Activated T-helper 1 cell treated with anti-CD3 and anti-CD28 coated beads, Interleukin-2, amount 50 U/mL, for 16 hours (primary cell): ENCODE results near the gene RPS8.
"Not testable (repeated sequence)": the region's sequence is repeated elsewhere in the genome, so short reads cannot be mapped to it uniquely, and the experiment has no call there.

ENCODE experiments used
- DNase-seq, 2 donors: peaks; one replicate each; pipeline ENCODE4 v3.0.0-alpha.2; 2020; ENCODE audit warnings: low read depth in 1 of 2, low spot score in 1 of 2

RPS8 gene

DNA sequence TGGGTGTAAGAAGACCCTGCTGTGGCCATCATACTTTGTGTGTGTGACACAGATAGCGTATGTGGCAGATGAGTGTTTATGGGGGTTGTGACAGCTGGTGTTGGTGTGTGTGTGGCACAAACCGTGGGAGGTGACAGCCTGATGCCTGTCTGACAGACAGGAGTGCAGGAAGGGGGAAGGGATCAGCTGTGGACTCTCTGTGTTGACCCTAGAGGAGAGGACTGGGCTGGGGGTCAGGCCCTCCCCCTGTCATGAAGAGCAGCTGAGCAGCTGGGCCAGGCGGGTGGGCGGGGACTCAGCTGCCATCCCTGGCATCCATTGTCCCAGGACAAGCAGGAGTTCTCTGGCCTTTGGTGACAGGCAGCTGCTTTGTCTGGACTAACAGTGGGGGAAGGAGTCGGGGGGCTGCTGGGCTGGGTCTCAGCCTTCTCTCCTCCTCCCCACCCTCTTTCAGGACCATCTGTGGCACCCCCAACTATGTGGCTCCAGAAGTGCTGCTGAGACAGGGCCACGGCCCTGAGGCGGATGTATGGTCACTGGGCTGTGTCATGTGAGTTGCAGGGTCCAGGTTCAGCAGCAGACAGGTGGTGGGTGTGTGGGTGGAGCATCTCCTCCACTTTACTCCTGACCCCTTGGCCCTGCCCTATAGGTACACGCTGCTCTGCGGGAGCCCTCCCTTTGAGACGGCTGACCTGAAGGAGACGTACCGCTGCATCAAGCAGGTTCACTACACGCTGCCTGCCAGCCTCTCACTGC is 27.1 kb downstream of the RPS8 start:
- DNase-seq: no peak

DNA sequence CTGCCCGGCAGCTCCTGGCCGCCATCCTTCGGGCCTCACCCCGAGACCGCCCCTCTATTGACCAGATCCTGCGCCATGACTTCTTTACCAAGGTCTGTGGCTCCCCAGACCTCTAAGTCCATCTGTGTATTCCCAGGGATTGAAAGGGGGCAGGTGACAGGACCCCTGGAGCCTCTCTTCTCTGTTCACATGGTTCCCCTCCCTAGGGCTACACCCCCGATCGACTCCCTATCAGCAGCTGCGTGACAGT is 27.6 kb downstream of the RPS8 start:
- DNase-seq: no peak

DNA sequence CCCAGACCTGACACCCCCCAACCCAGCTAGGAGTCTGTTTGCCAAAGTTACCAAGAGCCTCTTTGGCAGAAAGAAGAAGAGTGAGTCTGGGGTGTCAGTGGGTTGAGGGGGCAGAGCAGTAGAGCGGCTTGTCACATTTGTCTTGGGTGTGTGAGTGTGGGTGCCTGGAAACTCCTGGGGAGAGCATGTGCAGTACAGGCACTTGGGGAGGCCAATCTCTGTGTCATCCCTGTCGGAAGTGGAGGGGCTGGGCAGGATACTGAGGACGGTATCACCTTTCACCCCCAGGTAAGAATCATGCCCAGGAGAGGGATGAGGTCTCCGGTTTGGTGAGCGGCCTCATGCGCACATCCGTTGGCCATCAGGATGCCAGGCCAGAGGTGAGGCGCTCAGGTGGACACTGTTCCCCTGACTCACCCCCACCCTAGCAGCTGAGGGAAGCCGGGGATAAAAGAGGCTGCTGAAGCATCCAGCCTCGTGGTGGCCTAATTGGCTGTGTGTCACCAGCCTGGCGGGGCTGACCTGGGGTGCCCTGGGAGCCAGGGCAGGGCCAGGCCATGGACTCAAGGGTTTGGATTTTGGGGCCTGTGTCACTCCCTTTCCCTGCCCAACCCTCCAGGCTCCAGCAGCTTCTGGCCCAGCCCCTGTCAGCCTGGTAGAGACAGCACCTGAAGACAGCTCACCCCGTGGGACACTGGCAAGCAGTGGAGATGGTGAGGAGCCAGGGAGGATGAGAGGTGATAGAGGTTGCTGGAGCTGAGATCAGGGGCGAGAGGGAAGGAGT is 28.2 kb downstream of the RPS8 start:
- DNase-seq: no peak

DNA sequence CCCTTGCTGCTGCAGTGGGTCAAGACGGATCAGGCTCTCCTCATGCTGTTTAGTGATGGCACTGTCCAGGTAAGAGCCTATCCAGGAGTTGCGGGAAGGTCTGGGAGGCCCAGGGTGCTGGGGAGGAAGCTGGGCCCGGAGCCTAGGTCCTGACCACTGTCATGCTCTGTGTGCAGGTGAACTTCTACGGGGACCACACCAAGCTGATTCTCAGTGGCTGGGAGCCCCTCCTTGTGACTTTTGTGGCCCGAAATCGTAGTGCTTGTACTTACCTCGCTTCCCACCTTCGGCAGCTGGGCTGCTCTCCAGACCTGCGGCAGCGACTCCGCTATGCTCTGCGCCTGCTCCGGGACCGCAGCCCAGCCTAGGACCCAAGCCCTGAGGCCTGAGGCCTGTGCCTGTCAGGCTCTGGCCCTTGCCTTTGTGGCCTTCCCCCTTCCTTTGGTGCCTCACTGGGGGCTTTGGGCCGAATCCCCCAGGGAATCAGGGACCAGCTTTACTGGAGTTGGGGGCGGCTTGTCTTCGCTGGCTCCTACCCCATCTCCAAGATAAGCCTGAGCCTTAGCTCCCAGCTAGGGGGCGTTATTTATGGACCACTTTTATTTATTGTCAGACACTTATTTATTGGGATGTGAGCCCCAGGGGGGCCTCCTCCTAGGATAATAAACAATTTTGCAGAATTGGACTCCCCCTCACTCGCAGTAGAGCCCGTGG is 30.1 kb downstream of the RPS8 start:
- no peak for DNase-seq

DNA sequence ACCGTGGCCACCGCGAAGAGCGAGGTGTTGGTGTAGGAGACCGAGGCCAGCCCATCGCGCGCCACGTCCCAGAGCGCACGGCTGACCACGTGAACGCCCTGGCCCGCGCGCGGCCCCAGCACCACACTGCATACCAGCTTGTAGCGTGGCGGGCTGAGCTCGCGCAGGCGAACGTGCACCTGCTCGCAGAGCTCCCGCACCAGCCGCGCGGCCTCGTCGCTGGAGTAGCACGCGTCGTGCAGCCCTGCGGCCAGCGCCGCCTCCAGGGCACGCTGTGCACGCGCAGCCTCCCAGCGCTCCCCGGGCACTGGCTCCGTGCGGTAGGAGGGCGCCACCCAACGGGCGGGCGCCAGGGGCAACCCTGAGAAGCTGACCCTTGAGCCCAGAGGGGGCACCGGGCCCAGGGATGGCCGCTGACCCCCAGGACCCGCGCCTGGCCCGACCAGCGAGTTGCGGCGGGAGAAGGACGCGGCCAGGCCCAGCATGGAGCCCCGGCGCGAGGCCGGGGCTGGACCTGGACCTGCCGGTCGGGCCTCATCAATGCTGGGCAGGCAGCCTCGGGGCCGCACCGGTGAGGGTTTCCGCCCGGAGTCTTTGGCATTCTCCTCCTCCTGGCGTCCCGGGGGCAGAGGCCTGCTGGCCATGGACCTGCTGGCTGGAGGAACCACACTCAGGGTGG is 30.8 kb downstream of the RPS8 start:
- no peak for DNase-seq

DNA sequence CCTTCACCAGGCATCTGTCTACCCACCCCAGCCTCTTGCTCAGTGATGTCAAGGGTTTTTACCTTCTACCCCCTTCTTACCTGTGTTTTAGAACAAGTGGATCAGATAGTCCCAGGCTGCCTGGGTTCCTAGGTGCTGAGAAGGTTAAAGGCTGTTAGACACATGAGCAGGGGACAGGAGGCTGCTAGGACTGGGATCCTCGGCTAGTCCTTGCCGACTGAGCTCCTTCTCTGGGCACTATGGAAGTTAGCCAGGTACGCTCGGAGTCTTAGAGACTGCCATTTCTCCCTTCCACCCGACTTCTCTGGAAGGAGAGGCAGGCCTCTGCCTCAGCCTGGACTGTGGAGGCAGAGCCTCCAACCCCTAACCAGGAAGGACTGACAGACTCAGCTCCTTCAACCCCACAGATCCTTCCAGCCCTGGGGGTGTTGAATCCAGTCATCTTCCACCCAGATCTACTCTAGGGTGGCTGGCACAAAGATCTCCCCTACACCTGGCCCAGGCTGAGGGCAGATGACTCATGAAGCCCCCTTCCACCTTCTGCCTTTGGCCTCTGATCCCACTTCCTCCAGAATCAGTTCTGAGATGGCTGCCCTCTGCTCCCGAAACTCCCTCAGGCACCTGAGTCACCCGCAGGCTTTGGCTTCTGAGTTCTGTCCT is 31.5 kb downstream of the RPS8 start, which contains the start of gene DYNLT4:
Gene DYNLT4 (minus strand): TSS at position 648 of the 660 bp plus-strand sequence. CDS start 683 bp downstream, outside the sequence.
- DNase-seq: no peak

DNA sequence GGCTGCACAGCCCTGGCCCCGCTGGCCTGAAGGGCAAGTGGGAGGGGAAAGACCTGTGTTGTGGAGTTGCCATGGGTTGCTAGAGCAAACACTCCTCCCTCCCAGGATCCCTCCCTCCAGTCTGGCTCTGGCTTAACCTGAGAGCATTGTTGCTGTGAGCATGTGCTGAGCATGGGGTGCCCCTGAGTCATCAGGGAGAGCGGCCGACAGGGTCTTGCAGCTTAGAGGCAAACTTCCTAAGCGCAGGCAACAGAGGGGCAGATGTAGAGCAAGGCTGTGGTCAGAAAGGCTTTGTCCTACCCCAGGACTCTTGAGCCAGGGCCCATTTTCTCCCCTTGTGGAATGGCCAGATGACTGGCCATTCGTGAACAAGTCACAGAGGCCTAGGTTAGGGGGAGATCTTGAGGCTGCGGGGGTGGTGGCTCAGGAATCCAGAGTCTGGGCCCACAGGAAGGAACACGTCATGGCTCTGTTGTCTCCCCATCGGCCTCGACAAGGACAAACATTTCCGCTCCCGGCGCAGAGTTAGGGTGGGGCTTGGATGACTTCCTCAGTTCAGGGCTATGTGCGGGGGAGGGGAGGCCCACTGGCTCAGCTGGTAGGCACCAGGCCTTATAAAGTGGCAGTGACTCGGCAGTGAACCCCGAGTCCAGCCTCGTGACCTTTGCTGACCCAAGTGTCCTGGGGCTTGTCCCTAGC is 32.2 kb downstream of the RPS8 start:
- peak; percentile 75 to 90 for DNase-seq

DNA sequence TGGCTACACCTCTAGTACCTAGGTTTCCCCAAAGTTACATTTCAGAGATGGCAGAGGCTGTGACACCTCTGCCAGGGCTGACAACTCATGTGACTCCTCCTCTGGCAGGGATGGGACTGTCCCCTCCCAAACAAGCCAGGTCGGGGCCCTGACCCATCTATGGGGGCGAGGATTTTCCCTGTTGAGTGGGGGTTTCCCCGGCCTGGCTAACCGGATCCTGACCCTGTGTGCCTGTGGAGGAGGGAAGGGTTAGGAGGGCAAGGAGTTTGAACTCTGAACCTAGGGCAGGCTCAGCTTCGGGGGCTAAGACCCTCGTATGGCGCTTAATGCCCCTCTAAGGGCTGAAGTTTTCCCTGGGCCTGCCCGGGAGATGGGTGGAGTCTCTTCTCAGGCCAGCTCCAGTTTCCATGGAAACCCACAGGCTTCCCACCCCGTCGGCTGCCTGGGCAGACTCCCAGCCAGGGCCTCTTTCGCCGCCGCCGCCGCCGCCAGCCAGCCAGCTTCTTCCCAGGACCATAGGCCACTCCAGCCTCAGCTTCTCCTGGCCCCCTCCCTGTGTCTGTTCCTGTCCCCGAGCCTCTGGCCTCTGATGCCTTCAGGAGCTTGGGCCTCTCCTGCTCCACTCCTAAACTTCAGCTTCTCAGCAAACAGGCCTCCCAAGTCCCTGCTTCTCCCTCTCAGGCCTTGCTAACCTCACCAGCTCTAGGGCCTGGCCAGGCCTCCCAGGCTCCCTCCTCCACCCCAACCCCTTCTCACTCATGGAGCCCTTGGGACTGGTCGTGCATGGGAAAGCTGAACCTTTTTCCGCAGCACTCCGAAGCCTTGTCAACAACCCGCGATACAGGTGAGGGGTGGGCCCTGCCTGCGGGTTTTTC is 33.0 kb downstream of the RPS8 start, which contains the start of gene BTBD19:
Gene BTBD19 (plus strand): TSS at position 461 of the 875 bp plus-strand sequence. CDS start 298 bp downstream, at position 759.
- peak in 1 of 2 donors; percentile 69 for DNase-seq

DNA sequence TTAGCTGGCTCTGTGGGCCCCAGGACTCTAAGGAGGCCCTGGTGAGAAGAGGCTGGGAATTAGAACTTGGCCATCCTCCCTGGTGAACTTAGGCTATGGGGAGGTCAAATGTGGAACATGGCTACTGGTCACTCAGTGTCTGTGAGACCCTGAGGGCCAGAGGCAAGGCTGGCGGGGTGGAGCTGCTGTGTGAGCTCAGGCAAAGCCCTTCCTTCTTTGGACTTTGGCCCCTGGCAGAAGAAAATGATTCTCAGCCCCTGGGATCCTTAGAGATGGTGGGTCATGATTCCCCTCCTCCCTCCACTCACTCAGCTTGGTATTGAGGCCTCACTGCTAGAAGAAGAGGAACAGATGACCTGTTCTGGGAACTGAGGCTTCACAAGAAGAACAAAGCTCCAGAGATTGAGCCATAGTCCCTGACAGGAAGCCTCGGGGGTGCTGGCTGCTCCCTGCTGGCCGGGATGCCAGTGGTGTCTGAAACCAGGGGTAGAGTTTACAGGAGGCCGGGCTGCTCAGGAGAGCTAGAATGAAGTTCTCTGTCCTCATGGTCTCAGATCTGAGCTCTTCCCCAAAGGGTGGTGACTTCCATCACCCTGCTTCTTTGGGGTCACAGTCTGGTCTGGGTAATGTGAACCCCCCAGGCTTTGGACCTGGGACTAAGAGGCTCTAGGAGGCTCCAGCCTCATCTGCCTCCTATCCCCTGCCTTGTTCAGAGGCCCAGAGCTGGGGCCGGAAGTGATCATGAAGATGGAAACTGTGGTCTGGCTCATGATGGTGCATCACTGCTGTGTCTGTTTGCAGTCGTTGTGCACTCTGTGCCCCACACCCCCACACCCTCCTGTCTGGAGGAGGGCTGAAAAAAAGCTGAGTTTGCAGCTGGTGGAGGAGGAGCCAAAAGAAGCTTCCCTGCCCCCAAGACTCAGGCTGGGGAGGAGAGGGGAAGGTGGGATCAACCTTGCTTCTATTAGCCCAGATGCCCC is 33.9 kb downstream of the RPS8 start:
- peak; percentile 68 to 75 for DNase-seq

DNA sequence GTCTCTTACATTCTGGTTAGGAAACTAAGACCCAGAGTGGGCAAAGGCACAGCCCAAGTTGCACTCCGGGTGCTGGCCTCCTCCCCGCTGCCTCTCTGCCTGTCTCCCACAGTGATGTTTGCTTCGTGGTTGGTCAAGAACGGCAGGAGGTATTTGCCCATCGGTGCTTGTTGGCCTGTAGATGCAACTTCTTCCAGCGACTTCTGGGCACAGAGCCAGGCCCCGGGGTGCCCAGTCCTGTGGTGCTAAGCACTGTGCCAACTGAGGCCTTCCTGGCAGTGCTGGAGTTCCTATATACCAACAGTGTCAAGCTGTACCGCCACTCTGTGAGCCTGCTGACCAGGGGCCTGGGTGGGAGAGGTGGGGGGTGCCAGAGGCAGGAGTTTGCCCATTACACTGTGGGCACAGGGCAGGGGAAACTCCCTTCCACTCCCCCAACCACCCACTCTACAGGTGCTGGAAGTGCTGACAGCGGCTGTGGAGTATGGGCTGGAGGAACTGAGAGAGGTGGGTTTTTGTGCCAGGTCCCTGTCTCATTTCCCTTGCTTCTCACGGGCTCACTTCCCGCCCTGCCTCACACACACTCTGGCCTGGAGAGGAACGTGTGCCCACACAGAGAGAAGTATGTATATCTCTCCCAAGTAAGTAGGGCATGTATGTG is 34.9 kb downstream of the RPS8 start:
- DNase-seq: no peak

DNA sequence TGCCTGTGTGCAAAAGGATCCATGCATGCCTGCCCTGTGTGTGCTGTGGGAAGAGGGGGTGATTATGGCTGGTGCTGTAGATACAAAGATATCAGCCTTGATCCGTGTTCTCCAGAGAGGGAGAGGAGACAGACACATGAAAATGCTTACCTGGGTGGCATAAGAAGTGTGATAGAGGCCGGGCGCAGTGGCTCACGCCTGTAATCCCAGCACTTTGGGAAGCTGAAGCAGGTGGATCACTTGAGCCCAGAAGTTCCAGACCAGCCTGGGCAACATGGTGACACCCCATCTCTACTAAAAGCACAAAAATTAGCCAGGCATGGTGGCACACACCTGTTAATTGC is 35.4 kb downstream of the RPS8 start:
- not testable (repeated sequence) for DNase-seq

DNA sequence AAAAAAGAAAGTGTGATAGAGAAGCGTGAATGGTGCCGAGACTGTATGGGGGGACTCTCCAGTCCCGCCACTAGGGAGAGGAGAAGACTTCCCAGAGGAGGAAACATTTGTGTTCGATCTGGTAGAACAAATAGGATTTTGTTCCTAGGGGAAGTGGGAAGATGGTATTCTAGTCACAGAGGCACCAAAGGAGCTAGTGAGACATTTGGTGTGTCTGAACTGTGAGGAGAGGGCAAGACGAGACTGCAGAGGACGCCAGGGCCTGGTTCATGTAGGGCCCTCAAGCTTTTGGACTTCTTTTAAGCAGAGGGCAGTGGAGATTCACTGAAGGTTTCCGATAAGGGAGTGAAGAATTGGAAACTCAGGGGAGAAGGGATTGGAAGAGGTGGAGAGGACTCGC is 35.9 kb downstream of the RPS8 start:
- DNase-seq: no peak

DNA sequence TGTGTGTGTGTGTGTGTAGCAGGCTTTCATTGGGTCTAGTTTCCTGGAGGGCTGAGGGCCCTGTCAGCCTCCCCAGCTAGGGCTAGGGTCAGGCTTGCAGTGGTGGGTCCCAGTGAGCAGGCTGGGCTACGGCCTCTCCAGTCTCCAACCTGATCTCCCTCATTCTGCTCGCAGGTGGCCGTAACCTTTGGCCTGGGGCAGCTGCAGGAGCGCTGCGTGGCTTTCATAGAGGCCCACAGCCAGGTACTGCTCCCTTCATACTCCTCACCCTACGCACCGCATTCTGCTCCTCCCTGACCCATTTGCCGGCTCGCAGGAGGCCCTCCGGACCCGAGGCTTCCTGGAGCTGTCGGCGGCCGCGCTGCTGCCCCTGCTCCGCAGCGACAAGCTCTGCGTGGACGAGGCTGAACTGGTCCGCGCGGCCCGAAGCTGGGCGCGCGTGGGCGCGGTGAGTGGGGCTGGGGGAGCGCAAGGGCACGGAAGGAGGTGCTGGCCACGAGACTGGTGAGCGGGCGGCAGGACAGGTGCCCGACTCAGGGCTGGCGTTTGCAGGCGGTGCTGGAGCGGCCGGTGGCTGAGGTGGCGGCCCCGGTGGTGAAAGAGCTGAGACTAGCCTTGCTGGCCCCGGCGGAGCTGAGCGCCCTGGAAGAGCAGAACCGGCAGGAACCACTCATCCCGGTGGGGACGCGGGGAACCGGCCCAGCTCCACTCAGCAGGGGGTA is 37.6 kb downstream of the RPS8 start:
- no peak for DNase-seq

DNA sequence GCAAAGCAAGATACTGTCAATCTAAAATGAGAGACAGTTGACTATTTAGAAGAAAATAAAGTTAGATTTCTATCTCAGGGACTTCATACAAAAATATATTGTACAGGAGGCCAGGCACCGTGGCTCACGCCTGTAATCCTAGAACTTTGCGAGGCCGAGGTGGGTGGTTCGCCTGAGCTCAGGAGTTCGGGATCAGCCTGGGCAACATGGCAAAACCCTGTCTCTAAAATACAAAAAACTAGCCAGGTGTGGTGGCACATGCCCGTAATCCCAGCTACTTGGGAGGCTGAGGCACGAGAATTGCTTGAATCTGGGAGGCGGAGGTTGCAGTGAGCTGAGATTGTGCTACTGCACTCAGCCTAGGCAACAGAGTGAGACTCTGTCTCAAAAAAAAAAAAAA is 40.6 kb downstream of the RPS8 start:
- not testable (repeated sequence) for DNase-seq

DNA sequence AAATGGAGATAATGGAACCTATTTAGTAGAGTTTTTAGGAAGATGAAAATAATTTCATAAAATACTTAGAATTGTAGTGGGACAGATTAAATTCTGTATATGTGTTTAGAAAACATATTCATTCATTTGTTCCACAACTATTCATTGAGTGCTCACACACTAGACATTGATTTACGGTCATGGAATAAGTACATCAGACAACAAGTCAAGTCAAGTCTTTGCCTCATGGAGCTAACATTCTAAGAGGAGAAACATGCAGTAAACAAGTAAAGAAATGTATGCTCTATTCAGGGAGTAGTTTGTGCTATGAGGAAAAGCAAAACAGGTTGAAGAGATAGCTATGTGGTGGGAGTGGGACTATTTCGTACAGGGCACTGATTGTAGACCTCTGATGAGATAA is 42.0 kb downstream of the RPS8 start:
- no peak for DNase-seq

DNA sequence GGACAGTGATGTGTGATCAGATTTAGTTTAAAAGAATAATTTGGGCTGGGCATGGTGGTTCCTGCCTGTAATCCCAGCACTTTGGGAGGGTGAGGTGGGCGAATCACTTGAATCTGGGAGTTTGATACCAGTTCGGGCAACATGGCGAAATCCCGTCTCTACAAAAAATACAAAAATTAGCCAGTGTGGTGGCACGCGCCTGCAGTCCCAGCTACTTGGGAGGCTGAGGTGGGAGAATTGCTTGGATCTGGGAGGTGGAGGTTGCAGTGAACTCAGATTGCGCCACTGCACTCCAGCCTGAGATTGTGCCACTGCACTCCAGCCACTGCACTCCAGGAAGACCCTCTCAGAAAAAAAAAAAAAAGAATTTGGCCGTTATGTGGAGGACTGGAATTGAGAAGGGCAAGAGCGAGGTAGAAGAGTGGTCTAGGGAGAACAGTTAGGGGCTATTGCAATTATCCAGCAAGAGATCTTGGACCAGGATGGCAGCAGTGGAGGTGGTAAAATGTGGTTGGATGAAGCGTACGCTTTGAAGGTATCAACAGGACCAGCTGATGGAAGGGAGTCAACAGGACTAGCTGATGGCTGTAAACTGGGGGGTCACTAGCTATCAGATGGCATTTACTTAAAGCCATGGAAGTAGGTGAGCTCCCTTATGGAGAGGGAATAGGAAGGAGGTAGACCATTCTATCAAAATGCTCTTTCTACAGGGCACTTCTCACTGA is 42.6 kb downstream of the RPS8 start:
- no peak for DNase-seq
